ENCODE results near the gene NUMA1.

Gene NUMA1

DNA sequence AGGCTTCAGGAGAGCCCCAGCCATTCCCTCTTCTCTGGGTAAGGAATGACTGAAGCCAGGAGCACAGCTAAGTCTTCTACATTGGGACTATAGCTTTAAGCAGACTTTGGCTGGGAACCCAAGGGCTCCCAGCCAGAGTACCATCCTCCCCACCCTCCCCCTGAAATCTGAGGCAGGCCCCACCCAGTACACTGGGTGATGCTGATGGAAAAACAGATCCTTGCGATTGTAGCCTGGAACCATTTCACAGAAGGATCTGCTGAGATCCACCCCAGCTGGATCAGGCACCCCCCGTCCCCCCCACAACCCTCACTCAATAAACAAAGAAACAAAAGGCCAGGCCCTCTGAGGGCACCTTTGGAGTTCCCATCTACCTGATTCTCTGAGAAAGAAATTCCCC lies 41.9 kb downstream of the NUMA1 start:
- H3K9me3 ChIP-seq (ENCODE audit: control insufficient read depth in 1 of 2, low read length in 2 of 2), result no peaks in the 10 kb centered on the region

DNA sequence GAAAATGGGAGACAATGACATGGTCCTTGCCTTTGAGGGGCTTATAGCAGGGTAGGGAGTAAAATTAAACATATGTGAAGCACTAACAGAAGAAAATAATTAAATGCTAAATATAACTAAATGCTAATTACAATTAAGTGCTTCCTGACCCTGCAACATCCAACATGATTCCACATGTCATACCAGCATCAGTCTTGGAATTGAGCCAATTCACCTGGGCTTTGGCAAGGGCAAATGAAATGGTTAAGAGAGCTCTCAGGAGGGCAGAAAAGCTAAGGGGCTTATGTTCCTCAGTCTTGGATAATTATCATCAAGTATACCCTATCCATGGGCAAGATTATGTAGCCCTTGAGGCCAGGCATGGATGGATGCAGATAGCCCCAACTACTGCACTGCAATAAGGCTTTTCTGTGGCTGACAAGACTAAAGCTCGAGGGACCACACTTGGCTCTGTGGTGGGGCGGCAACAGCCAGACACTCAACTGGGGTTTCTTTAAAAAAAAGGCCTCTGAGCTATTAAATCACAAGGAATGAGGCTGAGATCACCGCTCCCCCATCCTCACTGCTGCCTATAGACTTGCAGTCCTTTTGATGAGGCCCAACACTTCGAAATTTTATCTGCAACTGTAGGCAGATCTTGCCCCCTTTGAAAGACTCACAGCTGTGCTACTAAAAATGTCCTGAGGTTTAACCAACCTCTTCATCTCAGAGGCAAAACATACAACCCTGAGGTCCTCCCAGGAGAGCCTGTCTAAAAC lies 42.6 kb downstream of the NUMA1 start:
- Histone ChIP-seq H3K9me3 (ENCODE audit: control insufficient read depth in 1 of 2, low read length in 2 of 2) (no peaks in the 10 kb centered on the region), H3K27me3 (ENCODE audit: low read depth, low read length) (no peaks in the 10 kb centered on the region), H3K36me3 (ENCODE audit: control insufficient read depth in 1 of 2, insufficient read depth in 2 of 2, low read length in 2 of 2) (peaks cover 5 to 40% of the 10 kb centered on the region in 2 donors), H3K27ac (ENCODE audit: low read length) (peak overlapping the region; percentile 96), H3K4me1 (ENCODE audit: control insufficient read depth in 1 of 2, insufficient read depth in 2 of 2, low read length in 2 of 2) (peaks cover 38 to 58% of the 10 kb centered on the region in 2 donors), H3K4me3 (ENCODE audit: low read depth in 1 of 2, low read length in 2 of 2) (peak overlapping the region; percentile 83 to 90)

More for the DNA sequence above, 41.9 kb downstream of the NUMA1 start:
- Histone ChIP-seq H3K4me3 (ENCODE audit: low read depth in 1 of 2, low read length in 2 of 2) (peak overlapping the region; percentile 83 to 90), H3K4me1 (ENCODE audit: control insufficient read depth in 1 of 2, insufficient read depth in 2 of 2, low read length in 2 of 2) (peaks cover 38 to 62% of the 10 kb centered on the region in 2 donors), H3K27me3 (ENCODE audit: low read depth, low read length) (no peaks in the 10 kb centered on the region), H3K27ac (ENCODE audit: low read length) (peak overlapping the region; percentile 96), H3K36me3 (ENCODE audit: control insufficient read depth in 1 of 2, insufficient read depth in 2 of 2, low read length in 2 of 2) (peaks cover 5 to 38% of the 10 kb centered on the region in 2 donors)

DNA sequence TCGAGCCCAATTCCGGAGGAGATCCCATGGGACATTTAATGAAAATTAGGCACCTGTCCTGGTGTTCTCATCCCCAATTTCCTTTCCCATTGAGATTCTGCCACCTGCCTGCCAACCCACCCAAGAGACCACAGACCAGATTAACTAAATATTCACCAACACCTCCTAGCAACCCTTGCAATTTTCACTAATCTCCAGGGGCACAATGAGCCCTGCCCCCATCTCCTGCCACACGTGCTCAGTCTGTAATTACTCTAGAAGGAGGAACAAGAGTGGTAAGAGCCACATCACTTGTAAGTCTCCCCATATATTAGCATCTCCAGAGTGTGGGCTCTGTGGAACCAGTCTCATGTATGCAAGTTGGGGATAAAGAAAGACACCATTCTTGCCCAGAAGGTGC lies 43.7 kb downstream of the NUMA1 start:
- Histone ChIP-seq H3K4me1 (ENCODE audit: control insufficient read depth in 1 of 2, insufficient read depth in 2 of 2, low read length in 2 of 2) (peaks cover 31 to 58% of the 10 kb centered on the region in 2 donors), H3K36me3 (ENCODE audit: control insufficient read depth in 1 of 2, insufficient read depth in 2 of 2, low read length in 2 of 2) (peaks cover 5 to 34% of the 10 kb centered on the region in 2 donors), H3K27me3 (ENCODE audit: low read depth, low read length) (no peaks in the 10 kb centered on the region), H3K9me3 (ENCODE audit: control insufficient read depth in 1 of 2, low read length in 2 of 2) (no peaks in the 10 kb centered on the region), H3K27ac (ENCODE audit: low read length) (no peak overlapping the region), H3K4me3 (ENCODE audit: low read depth in 1 of 2, low read length in 2 of 2) (peak overlapping the region in 1 of 2 donors; percentile 83)

DNA sequence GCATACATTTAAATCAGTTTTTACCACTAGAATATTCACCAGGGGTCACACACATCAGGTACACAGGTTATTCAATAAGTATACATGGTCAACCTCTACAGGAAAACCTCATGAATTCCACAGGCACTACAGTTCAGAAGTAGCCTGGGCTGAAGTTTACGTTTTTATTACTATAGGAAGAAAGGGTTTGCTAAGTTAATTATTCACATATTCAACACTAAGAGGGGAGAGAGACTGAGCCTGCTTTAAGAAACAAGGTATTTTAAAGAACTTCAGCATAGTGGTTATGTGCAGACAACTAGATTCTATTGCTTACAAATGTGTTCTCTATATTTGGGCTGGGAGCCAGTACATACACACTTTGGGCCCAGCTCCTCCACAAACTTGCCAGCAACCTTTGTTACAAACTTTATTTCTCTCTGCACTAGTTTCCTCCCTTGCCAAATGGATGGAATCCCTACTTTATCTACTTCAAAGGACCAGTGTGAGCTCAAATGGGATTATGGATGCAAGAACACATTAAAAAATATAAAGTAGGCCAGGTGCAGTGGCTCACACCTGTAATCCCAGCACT lies 49.8 kb downstream of the NUMA1 start:
- Histone ChIP-seq H3K27ac (ENCODE audit: low read length) (peak overlapping the region; percentile 2), H3K4me3 (ENCODE audit: low read depth in 1 of 2, low read length in 2 of 2) (no peak overlapping the region), H3K9me3 (ENCODE audit: control insufficient read depth in 1 of 2, low read length in 2 of 2) (no peaks in the 10 kb centered on the region), H3K4me1 (ENCODE audit: control insufficient read depth in 1 of 2, insufficient read depth in 2 of 2, low read length in 2 of 2) (peaks cover 9 to 68% of the 10 kb centered on the region in 2 donors), H3K27me3 (ENCODE audit: low read depth, low read length) (no peaks in the 10 kb centered on the region), H3K36me3 (ENCODE audit: control insufficient read depth in 1 of 2, insufficient read depth in 2 of 2, low read length in 2 of 2) (peaks cover 27 to 38% of the 10 kb centered on the region in 2 donors)

DNA sequence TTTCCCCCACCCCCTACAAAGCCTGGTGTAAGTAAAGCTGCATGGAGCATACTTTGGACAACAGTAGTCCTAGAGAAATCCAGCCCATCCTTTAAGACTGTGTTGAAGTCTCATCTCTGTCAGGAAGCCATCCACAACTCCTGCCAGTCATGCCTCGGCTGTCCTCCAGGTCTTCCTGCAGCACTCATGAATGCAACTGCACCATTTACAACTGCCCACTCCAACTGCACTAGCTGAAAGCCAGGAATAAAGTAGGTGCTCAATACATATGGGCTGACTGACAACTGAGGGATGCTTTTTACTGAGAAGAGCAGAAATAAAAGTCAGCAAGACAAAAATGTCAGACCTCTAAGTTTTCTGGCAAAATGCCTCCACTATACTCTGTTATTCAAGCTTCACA lies 54.3 kb downstream of the NUMA1 start:
- Histone ChIP-seq H3K27ac (ENCODE audit: low read length) (no peak overlapping the region), H3K9me3 (ENCODE audit: control insufficient read depth in 1 of 2, low read length in 2 of 2) (no peaks in the 10 kb centered on the region), H3K36me3 (ENCODE audit: control insufficient read depth in 1 of 2, insufficient read depth in 2 of 2, low read length in 2 of 2) (peaks cover 54 to 58% of the 10 kb centered on the region in 2 donors), H3K27me3 (ENCODE audit: low read depth, low read length) (no peaks in the 10 kb centered on the region), H3K4me1 (ENCODE audit: control insufficient read depth in 1 of 2, insufficient read depth in 2 of 2, low read length in 2 of 2) (peaks cover 9 to 70% of the 10 kb centered on the region in 2 donors), H3K4me3 (ENCODE audit: low read depth in 1 of 2, low read length in 2 of 2) (no peak overlapping the region)

DNA sequence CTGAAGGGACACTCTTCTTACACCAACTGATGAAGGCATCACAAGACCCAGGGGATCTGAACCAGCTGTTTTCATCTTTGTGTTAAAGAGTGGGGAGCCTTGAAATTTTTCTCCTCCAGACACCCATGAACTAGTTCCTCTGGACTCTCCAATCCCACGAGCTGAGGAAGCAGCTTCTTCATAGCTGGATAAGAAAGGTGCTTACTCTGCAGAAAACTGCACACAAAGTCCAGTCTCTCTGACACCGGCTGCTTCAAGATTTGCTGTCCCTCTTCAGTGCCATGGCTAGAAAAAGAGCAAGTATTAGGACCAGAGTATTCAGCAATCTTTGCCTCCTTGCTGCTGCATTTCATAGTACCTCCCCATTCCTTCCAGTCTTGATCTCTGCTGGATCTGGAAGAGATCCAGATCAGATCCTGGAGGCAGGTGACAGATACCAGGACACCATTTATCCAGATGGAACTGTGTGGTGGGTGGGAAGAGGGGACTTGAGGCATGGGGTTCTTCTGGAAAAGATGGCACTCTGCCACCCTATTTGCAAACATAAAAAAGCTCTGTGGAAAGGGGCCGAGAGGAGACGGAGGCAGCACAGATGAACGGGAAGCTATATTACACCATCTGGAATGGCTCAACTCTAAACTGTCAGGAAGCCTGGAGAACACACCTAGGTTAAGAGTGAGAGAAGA lies 56.1 kb downstream of the NUMA1 start:
- Histone ChIP-seq H3K27ac (ENCODE audit: low read length) (no peak overlapping the region), H3K4me3 (ENCODE audit: low read depth in 1 of 2, low read length in 2 of 2) (no peak overlapping the region), H3K27me3 (ENCODE audit: low read depth, low read length) (no peaks in the 10 kb centered on the region), H3K4me1 (ENCODE audit: control insufficient read depth in 1 of 2, insufficient read depth in 2 of 2, low read length in 2 of 2) (peaks cover 3 to 56% of the 10 kb centered on the region in 2 donors), H3K9me3 (ENCODE audit: control insufficient read depth in 1 of 2, low read length in 2 of 2) (no peaks in the 10 kb centered on the region), H3K36me3 (ENCODE audit: control insufficient read depth in 1 of 2, insufficient read depth in 2 of 2, low read length in 2 of 2) (peaks cover 66 to 77% of the 10 kb centered on the region in 2 donors)

DNA sequence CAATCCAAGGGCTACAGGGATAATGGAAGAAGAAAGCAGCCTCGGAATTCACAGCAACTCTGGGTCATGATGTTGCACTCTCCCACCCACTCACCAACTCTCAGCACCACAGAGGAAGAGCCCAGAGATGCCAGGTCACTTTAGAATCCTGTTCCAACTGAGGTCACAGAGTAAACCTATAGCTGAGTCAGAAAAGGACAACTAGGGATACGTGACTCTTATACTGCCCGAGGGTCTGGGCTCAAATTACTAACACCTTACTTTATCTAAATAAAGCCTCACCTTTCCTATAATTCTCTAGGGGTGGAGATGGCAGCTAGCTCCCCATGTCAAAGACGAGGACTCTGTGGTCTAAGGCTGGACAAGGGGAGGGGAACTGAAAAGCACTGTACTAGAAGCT lies 57.0 kb downstream of the NUMA1 start:
- Histone ChIP-seq H3K4me3 (ENCODE audit: low read depth in 1 of 2, low read length in 2 of 2) (no peak overlapping the region), H3K4me1 (ENCODE audit: control insufficient read depth in 1 of 2, insufficient read depth in 2 of 2, low read length in 2 of 2) (peaks cover 3 to 47% of the 10 kb centered on the region in 2 donors), H3K27ac (ENCODE audit: low read length) (no peak overlapping the region), H3K36me3 (ENCODE audit: control insufficient read depth in 1 of 2, insufficient read depth in 2 of 2, low read length in 2 of 2) (peaks cover 70 to 78% of the 10 kb centered on the region in 2 donors), H3K9me3 (ENCODE audit: control insufficient read depth in 1 of 2, low read length in 2 of 2) (no peaks in the 10 kb centered on the region), H3K27me3 (ENCODE audit: low read depth, low read length) (no peaks in the 10 kb centered on the region)

DNA sequence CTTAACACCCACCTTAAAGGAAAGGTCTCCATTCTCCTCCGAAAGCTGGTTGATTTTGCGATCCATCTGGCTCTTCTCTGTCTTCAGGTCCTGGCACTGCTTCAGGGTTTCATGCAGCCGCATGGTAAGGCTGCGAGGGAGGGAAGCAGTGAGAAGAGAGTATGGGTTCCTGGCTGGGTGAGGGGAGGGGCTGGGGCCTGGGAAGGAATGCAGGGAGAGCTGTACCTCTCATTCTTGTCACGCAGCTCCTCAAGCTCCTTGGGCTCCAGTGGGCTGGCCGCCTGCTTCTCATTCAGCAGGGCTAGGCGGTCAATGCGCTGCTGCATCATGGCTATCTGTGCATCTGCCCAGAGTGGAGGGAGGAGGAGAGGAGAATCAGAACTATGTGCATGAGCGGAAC lies 62.2 kb downstream of the NUMA1 start:
- Histone ChIP-seq H3K4me1 (ENCODE audit: control insufficient read depth in 1 of 2, insufficient read depth in 2 of 2, low read length in 2 of 2) (peaks cover 8 to 32% of the 10 kb centered on the region in 2 donors), H3K27me3 (ENCODE audit: low read depth, low read length) (no peaks in the 10 kb centered on the region), H3K27ac (ENCODE audit: low read length) (no peak overlapping the region), H3K9me3 (ENCODE audit: control insufficient read depth in 1 of 2, low read length in 2 of 2) (no peaks in the 10 kb centered on the region), H3K36me3 (ENCODE audit: control insufficient read depth in 1 of 2, insufficient read depth in 2 of 2, low read length in 2 of 2) (peaks cover 88 to 100% of the 10 kb centered on the region in 2 donors), H3K4me3 (ENCODE audit: low read depth in 1 of 2, low read length in 2 of 2) (no peak overlapping the region)

DNA sequence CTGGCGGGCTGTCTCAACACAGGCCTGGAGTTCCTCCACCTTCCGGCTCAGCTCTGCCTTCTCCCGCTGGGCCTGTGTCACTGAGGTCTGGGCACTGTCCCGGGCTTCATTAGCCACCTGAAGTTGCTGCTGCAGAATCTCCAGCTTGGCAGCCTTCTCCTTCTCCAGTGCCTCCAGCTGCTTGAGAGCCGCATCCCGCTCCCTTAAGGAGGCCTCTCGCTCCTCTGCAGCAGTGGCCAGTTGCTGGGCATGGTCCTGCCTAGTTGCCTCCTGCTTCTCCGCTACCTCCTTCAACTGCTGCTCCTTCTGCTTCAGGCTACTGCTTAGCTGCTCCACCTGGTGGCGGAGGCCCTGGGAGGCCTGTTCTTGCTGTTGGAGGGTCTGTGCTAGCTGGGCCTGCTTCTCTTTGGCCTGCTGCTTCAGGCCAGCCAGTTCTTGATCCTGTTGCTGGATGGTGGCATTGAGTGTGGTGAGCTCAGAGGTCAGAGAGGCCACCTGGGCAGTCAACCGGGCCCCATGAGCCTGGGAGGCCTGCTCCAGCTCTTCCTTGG lies 64.8 kb downstream of the NUMA1 start:
- H3K27me3 ChIP-seq (ENCODE audit: low read depth, low read length), result no peaks in the 10 kb centered on the region
- H3K4me1 ChIP-seq (ENCODE audit: control insufficient read depth in 1 of 2, insufficient read depth in 2 of 2, low read length in 2 of 2), result peaks cover 8 to 40% of the 10 kb centered on the region in 2 donors
- no peaks in the 10 kb centered on the region for H3K9me3 ChIP-seq (ENCODE audit: control insufficient read depth in 1 of 2, low read length in 2 of 2)
- H3K27ac ChIP-seq (ENCODE audit: low read length), result no peak overlapping the region
- no peak overlapping the region for H3K4me3 ChIP-seq (ENCODE audit: low read depth in 1 of 2, low read length in 2 of 2)
- peaks cover 93 to 100% of the 10 kb centered on the region in 2 donors for H3K36me3 ChIP-seq (ENCODE audit: control insufficient read depth in 1 of 2, insufficient read depth in 2 of 2, low read length in 2 of 2)

DNA sequence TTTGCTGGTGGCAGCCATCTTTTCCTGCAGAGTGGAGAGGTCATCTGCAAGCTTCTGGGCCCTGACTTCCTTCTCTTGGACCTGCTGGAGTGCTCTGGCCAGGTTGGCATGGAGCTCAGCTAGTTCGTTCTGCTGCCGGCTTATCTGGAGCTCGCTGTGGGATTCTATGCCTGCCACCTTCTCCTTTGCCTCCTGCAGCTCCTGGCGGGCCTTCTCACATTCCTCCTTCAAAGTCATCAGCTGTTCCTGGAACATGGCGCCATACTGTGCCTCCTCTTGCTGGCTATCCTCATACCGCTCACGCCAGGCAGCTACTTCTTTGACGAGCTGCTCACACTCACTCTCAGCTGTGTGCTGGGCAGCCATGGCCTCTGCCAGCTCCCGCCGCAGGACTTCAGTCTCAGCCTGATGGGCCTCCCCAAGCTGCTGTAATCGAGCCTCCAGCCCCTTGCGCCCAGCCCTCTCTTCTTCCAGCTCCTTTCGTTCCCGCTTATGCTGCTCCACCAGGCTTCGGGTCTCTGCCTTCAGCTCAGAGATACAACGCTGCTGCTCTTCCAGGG lies 65.5 kb downstream of the NUMA1 start:
- H3K27me3 ChIP-seq (ENCODE audit: low read depth, low read length), result no peaks in the 10 kb centered on the region
- no peak overlapping the region for H3K27ac ChIP-seq (ENCODE audit: low read length)
- no peak overlapping the region for H3K4me3 ChIP-seq (ENCODE audit: low read depth in 1 of 2, low read length in 2 of 2)
- no peaks in the 10 kb centered on the region for H3K9me3 ChIP-seq (ENCODE audit: control insufficient read depth in 1 of 2, low read length in 2 of 2)
- H3K36me3 ChIP-seq (ENCODE audit: control insufficient read depth in 1 of 2, insufficient read depth in 2 of 2, low read length in 2 of 2), result peaks cover 95 to 100% of the 10 kb centered on the region in 2 donors
- H3K4me1 ChIP-seq (ENCODE audit: control insufficient read depth in 1 of 2, insufficient read depth in 2 of 2, low read length in 2 of 2), result peaks cover 8 to 40% of the 10 kb centered on the region in 2 donors

Data from muscle layer of duodenum (tissue), 2 donors.